GM10266 (cell line): ENCODE results near the gene CIT.
A peak's percentile ranks its signal among the peaks of the same experiment; 100 is the strongest.
"Not testable (repeated sequence)": the region's sequence is repeated elsewhere in the genome, so short reads cannot be mapped to it uniquely, and the experiment has no call there.

Experiments
- DNase-seq: peaks from one replicate; pipeline ENCODE4 v3.0.0; 2012; ENCODE audit errors: extremely low spot score
- TF ChIP-seq, protein P1 (sequence below): IDR thresholded peaks from 2 replicates; pipeline ENCODE4 v1.5.1; 2012; ENCODE audit warnings: mild to moderate bottlenecking, low read depth; ENCODE audit not compliant: control insufficient read depth, insufficient read depth; ENCODE audit errors: missing control alignments

Gene CIT

DNA sequence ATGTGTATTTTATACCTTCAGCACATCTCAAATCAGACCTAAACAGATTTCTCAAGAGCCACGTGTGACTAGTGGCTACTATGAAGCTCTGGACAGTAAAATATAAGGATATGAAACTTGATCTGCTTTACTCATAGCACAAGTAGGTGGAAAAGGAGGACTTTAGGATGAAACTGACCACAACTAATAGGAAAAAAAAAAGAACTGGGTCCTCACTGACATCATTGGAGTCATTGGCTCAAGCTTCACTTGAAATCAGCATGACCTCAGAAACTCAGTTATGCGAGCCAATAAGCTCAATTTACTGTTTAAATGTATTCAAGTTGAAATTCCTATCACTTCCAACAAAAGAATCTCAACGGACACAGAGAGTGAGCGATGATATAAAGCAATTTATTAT lies 34.1 kb upstream of the CIT start:
- TF ChIP-seq, protein P1, sequence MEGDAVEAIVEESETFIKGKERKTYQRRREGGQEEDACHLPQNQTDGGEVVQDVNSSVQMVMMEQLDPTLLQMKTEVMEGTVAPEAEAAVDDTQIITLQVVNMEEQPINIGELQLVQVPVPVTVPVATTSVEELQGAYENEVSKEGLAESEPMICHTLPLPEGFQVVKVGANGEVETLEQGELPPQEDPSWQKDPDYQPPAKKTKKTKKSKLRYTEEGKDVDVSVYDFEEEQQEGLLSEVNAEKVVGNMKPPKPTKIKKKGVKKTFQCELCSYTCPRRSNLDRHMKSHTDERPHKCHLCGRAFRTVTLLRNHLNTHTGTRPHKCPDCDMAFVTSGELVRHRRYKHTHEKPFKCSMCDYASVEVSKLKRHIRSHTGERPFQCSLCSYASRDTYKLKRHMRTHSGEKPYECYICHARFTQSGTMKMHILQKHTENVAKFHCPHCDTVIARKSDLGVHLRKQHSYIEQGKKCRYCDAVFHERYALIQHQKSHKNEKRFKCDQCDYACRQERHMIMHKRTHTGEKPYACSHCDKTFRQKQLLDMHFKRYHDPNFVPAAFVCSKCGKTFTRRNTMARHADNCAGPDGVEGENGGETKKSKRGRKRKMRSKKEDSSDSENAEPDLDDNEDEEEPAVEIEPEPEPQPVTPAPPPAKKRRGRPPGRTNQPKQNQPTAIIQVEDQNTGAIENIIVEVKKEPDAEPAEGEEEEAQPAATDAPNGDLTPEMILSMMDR, result no peak
- DNase-seq, result no peak

DNA sequence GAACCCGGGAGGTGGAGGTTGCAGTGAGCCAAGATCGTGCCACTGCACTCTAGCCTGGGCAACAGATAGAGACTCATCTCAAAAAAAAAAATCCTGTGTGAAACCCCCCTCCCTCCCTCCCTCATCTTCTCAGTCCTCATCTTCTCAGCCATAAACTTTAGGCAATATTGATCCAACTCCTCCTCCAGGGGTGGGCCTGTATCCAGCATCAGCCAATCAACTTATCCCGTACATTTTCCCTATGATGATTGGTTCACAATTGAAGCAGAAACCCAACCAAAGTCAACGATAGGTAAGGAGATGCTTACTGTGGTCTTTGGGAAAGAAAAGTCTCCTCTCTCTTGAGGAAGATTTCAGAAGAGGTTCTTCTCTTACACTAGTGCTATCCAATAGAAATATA lies 33.5 kb upstream of the CIT start:
- DNase-seq, result no peak
- TF ChIP-seq, protein P1, result no peak

DNA sequence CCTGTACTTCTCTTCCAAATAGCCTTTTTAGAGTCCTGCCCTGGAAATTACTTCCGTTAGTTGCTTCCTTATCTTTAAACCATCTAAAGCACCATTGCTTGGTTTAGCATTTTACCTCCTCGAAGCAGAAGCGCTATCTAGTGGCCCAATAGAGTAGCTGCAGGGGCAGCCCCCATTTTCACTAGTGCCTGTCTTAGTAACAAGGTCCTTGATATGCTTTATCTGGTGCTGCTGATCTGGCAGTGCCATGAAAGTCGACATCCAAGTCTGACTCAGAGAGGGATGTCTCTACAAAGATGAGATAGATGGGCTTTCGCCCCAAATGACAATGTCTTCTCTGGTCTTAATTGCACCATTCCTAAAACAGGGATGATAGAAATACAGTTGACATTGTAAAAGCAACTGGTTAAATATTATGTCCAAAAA lies 25.0 kb upstream of the CIT start:
- TF ChIP-seq, protein P1, result peak; percentile 85
- DNase-seq, result peak; percentile 78

DNA sequence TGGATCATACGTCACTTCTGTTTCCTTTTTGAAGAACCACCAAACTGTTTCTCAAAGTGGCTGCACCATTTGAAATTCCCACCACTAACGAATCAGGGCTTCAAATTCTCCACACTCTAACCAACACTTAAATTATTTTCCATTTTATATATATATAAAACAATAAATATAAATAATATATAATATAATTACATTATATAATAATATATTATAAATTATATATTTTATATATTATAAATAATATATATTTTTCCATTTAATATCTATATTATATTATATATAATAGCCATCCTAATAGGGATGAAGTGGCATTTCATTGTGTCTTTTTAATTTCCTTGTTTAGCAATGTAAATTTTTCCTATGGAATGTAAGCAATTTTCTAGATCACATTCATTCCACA lies 24.6 kb upstream of the CIT start:
- DNase-seq, result no peak
- TF ChIP-seq, protein P1, result no peak

DNA sequence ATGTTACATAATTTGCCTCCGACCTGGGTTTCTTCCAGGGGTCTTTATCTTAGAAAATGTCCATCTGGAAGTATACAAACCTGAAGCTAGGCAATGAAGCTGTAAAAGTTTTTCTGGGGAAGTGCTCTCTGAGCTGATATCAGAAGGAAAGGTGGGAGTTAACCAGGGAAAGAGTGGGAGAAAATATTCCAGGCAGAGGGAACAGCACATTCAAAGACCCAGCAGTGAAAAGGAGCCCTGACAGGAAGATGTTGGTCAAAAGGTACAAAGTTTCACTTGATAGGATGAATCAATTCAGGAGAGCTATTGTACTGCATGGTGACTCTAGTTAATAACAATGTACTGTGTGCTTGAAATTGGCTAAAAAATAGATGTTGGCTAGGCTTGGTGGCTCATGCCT lies 17.8 kb upstream of the CIT start:
- TF ChIP-seq, protein P1, result no peak
- DNase-seq, result no peak

DNA sequence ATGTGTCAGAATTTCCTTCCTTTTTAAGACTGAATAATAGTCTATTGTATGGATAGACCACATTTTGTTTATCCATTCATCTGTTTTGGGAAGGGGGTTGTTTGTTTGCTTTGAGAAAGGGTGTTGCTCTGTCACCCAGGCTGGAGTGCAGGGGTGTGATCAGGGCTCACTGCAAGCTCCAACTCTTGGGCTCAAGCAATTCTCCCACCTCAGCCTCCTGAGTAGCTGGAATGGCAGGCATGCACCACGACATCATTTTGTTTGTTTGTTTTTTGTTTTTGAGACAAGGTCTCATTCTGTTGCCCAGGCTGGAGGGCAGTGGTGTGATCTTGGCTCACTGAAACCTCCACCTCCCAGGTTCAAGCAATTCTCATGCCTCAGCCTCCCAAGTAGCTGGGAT lies 15.5 kb upstream of the CIT start:
- DNase-seq, result not testable (repeated sequence)

DNA sequence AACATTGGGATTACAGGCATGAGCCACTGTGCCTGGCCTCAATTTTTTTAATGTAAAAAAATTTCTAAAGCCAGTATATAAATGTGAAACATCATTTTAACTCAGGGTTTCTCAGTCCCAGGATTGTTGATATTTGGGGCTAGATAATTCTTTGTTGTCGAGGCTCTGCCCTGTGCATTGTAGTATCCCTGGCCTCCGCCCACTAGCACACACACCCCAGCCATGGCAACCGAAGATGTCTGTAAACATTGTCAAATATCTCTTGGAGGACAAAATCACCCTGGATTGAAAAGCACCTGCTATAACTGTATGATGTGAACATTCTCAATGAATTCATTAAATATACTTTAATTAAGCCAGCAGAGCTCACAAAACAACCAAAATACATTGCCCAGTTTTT lies 8.4 kb upstream of the CIT start:
- TF ChIP-seq, protein P1, result no peak
- no peak for DNase-seq

DNA sequence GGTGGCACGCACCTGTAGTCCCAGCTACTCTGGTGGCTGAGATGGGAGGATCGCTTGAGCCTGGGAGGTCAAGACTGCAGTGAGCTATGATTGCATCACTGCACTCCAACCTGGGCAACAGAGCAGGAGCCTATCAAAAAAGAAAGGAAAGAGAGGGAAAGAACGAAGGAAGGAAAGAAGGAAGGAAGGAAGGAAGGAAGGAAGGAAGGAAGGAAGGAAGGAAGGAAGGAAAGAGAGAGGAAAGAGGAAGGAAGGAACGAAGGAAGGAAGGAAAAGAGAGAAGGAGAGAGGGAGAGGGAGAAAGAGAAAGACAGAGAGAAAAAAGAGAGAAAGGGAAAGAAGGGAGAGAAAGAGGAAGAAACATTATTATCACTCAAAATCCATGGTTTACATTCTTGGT lies 6.7 kb upstream of the CIT start:
- not testable (repeated sequence) for DNase-seq
